GM19239 (cell line): ENCODE measurements around the gene LSP1.

Experiments used
- DNase-seq: peaks from one replicate; pipeline ENCODE4 v3.0.0; 2011; ENCODE audit warnings: low spot score; ENCODE audit not compliant: insufficient read length
- FAIRE-seq: peaks from 2 replicates; lab custom pipeline; 2011; peaks lifted over from hg19 to GRCh38; lab: Jason Lieb, UNC

LSP1 gene

GRCh38 chr11:1887451-1888346, 34.8 kb downstream of the LSP1 start:
- FAIRE-seq (no peak), DNase-seq (no peak)

GRCh38 chr11:1888347-1888753, 35.5 kb downstream of the LSP1 start:
- FAIRE-seq (no peak), DNase-seq (no peak)

GRCh38 chr11:1888811-1889210, 35.9 kb downstream of the LSP1 start:
- FAIRE-seq: no peak
- no peak for DNase-seq

- DNase-seq: no peak
- FAIRE-seq: no peak
These were observed 36.5 kb downstream of the LSP1 start for GRCh38 chr11:1889224-1889930.

- FAIRE-seq (no peak), DNase-seq (no peak)
These were observed 37.3 kb downstream of the LSP1 start for GRCh38 chr11:1889941-1890855.

- DNase-seq: no peak
- no peak for FAIRE-seq
These were observed 38.3 kb downstream of the LSP1 start for GRCh38 chr11:1890856-1891830.

- no peak for DNase-seq
These were observed 38.9 kb downstream of the LSP1 start, which contains the start of gene PRR33 for GRCh38 chr11:1891831-1892115. Gene PRR33 (minus strand): TSS chr11:1891895. CDS start chr11:1890584, 1,311 bp downstream.

GRCh38 chr11:1892116-1892515, 39.2 kb downstream of the LSP1 start:
- FAIRE-seq: no peak
- no peak for DNase-seq

More at GRCh38 chr11:1891831-1892115, 38.9 kb downstream of the LSP1 start, which contains the start of gene PRR33:
- FAIRE-seq: no peak

GRCh38 chr11:1892558-1892957, 39.7 kb downstream of the LSP1 start:
- DNase-seq (no peak), FAIRE-seq (no peak)

GRCh38 chr11:1893581-1894359, 40.9 kb downstream of the LSP1 start:
- DNase-seq (no peak), FAIRE-seq (no peak)

- DNase-seq (no peak), FAIRE-seq (no peak)
These were observed 41.9 kb downstream of the LSP1 start for GRCh38 chr11:1894759-1895158.

GRCh38 chr11:1896468-1896867, 43.6 kb downstream of the LSP1 start:
- DNase-seq (no peak), FAIRE-seq (no peak)

GRCh38 chr11:1896923-1897322, 44.0 kb downstream of the LSP1 start:
- DNase-seq: no peak
- no peak for FAIRE-seq

GRCh38 chr11:1899090-1899489, 46.2 kb downstream of the LSP1 start:
- DNase-seq (no peak), FAIRE-seq (no peak)

- no peak for DNase-seq
- FAIRE-seq: no peak
These were observed 46.8 kb downstream of the LSP1 start for GRCh38 chr11:1899686-1900085.

GRCh38 chr11:1906181-1906580, 53.3 kb downstream of the LSP1 start:
- FAIRE-seq: no peak
- no peak for DNase-seq

- no peak for FAIRE-seq
These were observed 53.9 kb downstream of the LSP1 start for GRCh38 chr11:1906611-1907423.

GRCh38 chr11:1908618-1909017, 55.7 kb downstream of the LSP1 start:
- DNase-seq (no peak), FAIRE-seq (no peak)

More at GRCh38 chr11:1906611-1907423, 53.9 kb downstream of the LSP1 start:
- DNase-seq: no peak
